Activated naive CD4-positive, alpha-beta T cell treated with anti-CD3 and anti-CD28 coated beads, Interleukin-2, amount 50 U/mL, for 24 hours (primary cell): ENCODE measurements around the gene C2orf81.

Experiments used
- H3K27ac Mint-ChIP-seq: one replicate; pipeline ENCODE4 v1.8.0; 2021; ENCODE audit warnings: mild to moderate bottlenecking, mixed read lengths
- H3K27me3 Mint-ChIP-seq: one replicate; pipeline ENCODE4 v1.8.0; 2021; ENCODE audit warnings: mixed read lengths
- H3K36me3 Mint-ChIP-seq: one replicate; pipeline ENCODE4 v1.8.0; 2021; ENCODE audit warnings: mixed read lengths
- H3K4me1 Mint-ChIP-seq: one replicate; pipeline ENCODE4 v1.8.0; 2021; ENCODE audit warnings: mixed read lengths
- H3K4me3 Mint-ChIP-seq: one replicate; pipeline ENCODE4 v1.8.0; 2021; ENCODE audit warnings: mild to moderate bottlenecking, mixed read lengths
- H3K9me3 Mint-ChIP-seq: one replicate; pipeline ENCODE4 v1.8.0; 2021; ENCODE audit warnings: mixed read lengths

C2orf81 gene

GRCh38 chr2:74417763-74418162 lies 3.7 kb downstream of the C2orf81 start:
- no peaks in the 10 kb centered on the region for H3K27me3 Mint-ChIP-seq
- H3K36me3 Mint-ChIP-seq: no peaks in the 10 kb centered on the region
- no peak overlapping the region for H3K27ac Mint-ChIP-seq
- H3K9me3 Mint-ChIP-seq: no peaks in the 10 kb centered on the region
- H3K4me1 Mint-ChIP-seq: peaks cover 45% of the 10 kb centered on the region
- no peak overlapping the region for H3K4me3 Mint-ChIP-seq

- H3K27me3 Mint-ChIP-seq: no peaks in the 10 kb centered on the region
- no peaks in the 10 kb centered on the region for H3K36me3 Mint-ChIP-seq
- peaks cover 43% of the 10 kb centered on the region for H3K4me1 Mint-ChIP-seq
- no peak overlapping the region for H3K4me3 Mint-ChIP-seq
- no peak overlapping the region for H3K27ac Mint-ChIP-seq
- H3K9me3 Mint-ChIP-seq: no peaks in the 10 kb centered on the region
These were observed 4.2 kb downstream of the C2orf81 start for GRCh38 chr2:74417197-74417596.

GRCh38 chr2:74416778-74417177 lies 4.6 kb downstream of the C2orf81 start:
- no peaks in the 10 kb centered on the region for H3K36me3 Mint-ChIP-seq
- H3K4me3 Mint-ChIP-seq: no peak overlapping the region
- H3K4me1 Mint-ChIP-seq: peaks cover 38% of the 10 kb centered on the region
- H3K9me3 Mint-ChIP-seq: no peaks in the 10 kb centered on the region
- no peak overlapping the region for H3K27ac Mint-ChIP-seq
- no peaks in the 10 kb centered on the region for H3K27me3 Mint-ChIP-seq

- no peaks in the 10 kb centered on the region for H3K9me3 Mint-ChIP-seq
- H3K27me3 Mint-ChIP-seq: no peaks in the 10 kb centered on the region
- peak overlapping the region; percentile 76 for H3K27ac Mint-ChIP-seq
- peak overlapping the region; percentile 67 for H3K4me3 Mint-ChIP-seq
- no peaks in the 10 kb centered on the region for H3K36me3 Mint-ChIP-seq
- peaks cover 32% of the 10 kb centered on the region for H3K4me1 Mint-ChIP-seq
These were observed 5.5 kb downstream of the C2orf81 start for GRCh38 chr2:74415762-74416395.

GRCh38 chr2:74414881-74415761 lies 6.3 kb downstream of the C2orf81 start:
- peak overlapping the region; percentile 55 for H3K27ac Mint-ChIP-seq
- H3K4me1 Mint-ChIP-seq: peaks cover 26% of the 10 kb centered on the region
- H3K27me3 Mint-ChIP-seq: no peaks in the 10 kb centered on the region
- peak overlapping the region; percentile 73 for H3K4me3 Mint-ChIP-seq
- H3K36me3 Mint-ChIP-seq: no peaks in the 10 kb centered on the region
- H3K9me3 Mint-ChIP-seq: no peaks in the 10 kb centered on the region

GRCh38 chr2:74414441-74414840 lies 7.0 kb downstream of the C2orf81 start:
- H3K4me3 Mint-ChIP-seq: peak overlapping the region; percentile 73
- no peaks in the 10 kb centered on the region for H3K27me3 Mint-ChIP-seq
- H3K4me1 Mint-ChIP-seq: peaks cover 22% of the 10 kb centered on the region
- no peaks in the 10 kb centered on the region for H3K9me3 Mint-ChIP-seq
- no peaks in the 10 kb centered on the region for H3K36me3 Mint-ChIP-seq
- H3K27ac Mint-ChIP-seq: no peak overlapping the region

GRCh38 chr2:74413001-74413698 lies 8.3 kb downstream of the C2orf81 start:
- Mint-ChIP-seq H3K4me1 (peaks cover 22% of the 10 kb centered on the region), H3K27me3 (no peaks in the 10 kb centered on the region), H3K36me3 (no peaks in the 10 kb centered on the region), H3K4me3 (peak overlapping the region; percentile 57), H3K9me3 (no peaks in the 10 kb centered on the region), H3K27ac (no peak overlapping the region)

- no peaks in the 10 kb centered on the region for H3K9me3 Mint-ChIP-seq
- no peaks in the 10 kb centered on the region for H3K27me3 Mint-ChIP-seq
These were observed 13.7 kb downstream of the C2orf81 start for GRCh38 chr2:74407682-74408081.

GRCh38 chr2:74406035-74406434 lies 15.4 kb downstream of the C2orf81 start:
- Mint-ChIP-seq H3K36me3 (no peaks in the 10 kb centered on the region), H3K9me3 (no peaks in the 10 kb centered on the region), H3K4me3 (no peak overlapping the region), H3K27me3 (no peaks in the 10 kb centered on the region), H3K27ac (no peak overlapping the region), H3K4me1 (no peaks in the 10 kb centered on the region)

More at GRCh38 chr2:74407682-74408081, 13.7 kb downstream of the C2orf81 start:
- Mint-ChIP-seq H3K4me1 (no peaks in the 10 kb centered on the region), H3K27ac (no peak overlapping the region), H3K36me3 (no peaks in the 10 kb centered on the region), H3K4me3 (no peak overlapping the region)

GRCh38 chr2:74401891-74402290 lies 19.5 kb downstream of the C2orf81 start:
- Mint-ChIP-seq H3K27ac (no peak overlapping the region), H3K4me1 (peaks cover 7% of the 10 kb centered on the region), H3K27me3 (no peaks in the 10 kb centered on the region), H3K9me3 (no peaks in the 10 kb centered on the region), H3K36me3 (no peaks in the 10 kb centered on the region), H3K4me3 (no peak overlapping the region)

GRCh38 chr2:74399785-74400184 lies 21.6 kb downstream of the C2orf81 start:
- Mint-ChIP-seq H3K36me3 (no peaks in the 10 kb centered on the region), H3K27me3 (peaks cover 1% of the 10 kb centered on the region), H3K9me3 (no peaks in the 10 kb centered on the region), H3K4me3 (no peak overlapping the region), H3K27ac (no peak overlapping the region), H3K4me1 (peaks cover 7% of the 10 kb centered on the region)

- Mint-ChIP-seq H3K9me3 (no peaks in the 10 kb centered on the region), H3K36me3 (no peaks in the 10 kb centered on the region), H3K4me3 (no peak overlapping the region), H3K27me3 (peaks cover 3% of the 10 kb centered on the region), H3K27ac (no peak overlapping the region), H3K4me1 (peaks cover 13% of the 10 kb centered on the region)
These were observed 25.3 kb downstream of the C2orf81 start for GRCh38 chr2:74396149-74396548.

GRCh38 chr2:74393525-74393924 lies 27.9 kb downstream of the C2orf81 start:
- Mint-ChIP-seq H3K4me3 (no peak overlapping the region), H3K4me1 (peaks cover 6% of the 10 kb centered on the region), H3K36me3 (no peaks in the 10 kb centered on the region), H3K27me3 (peaks cover 3% of the 10 kb centered on the region), H3K27ac (no peak overlapping the region), H3K9me3 (no peaks in the 10 kb centered on the region)

- H3K27ac Mint-ChIP-seq: no peak overlapping the region
- no peaks in the 10 kb centered on the region for H3K36me3 Mint-ChIP-seq
- no peak overlapping the region for H3K4me3 Mint-ChIP-seq
- peaks cover 6% of the 10 kb centered on the region for H3K4me1 Mint-ChIP-seq
- peaks cover 3% of the 10 kb centered on the region for H3K27me3 Mint-ChIP-seq
- H3K9me3 Mint-ChIP-seq: no peaks in the 10 kb centered on the region
These were observed 29.0 kb downstream of the C2orf81 start for GRCh38 chr2:74392449-74392743.

GRCh38 chr2:74391580-74392448 lies 29.6 kb downstream of the C2orf81 start:
- Mint-ChIP-seq H3K27ac (peak overlapping the region; percentile 100), H3K36me3 (no peaks in the 10 kb centered on the region), H3K27me3 (peaks cover 3% of the 10 kb centered on the region), H3K4me3 (no peak overlapping the region), H3K9me3 (no peaks in the 10 kb centered on the region), H3K4me1 (peaks cover 6% of the 10 kb centered on the region)
